ENCODE results near the gene TAL1. TPM values are rescaled to one million over a fixed set of nuclear protein-coding genes. Genes with fewer than 3 reads are reported as not detected.

TAL1 gene
- total RNA-seq, 1 donor from 2014 or later = 13.9 TPM

GRCh38 chr1:47241114-47242113 lies 9.4 kb upstream of the TAL1 start:
- H3K27ac ChIP-seq = no peak overlapping the region
- intact Hi-C loops (cut with DNase I) = no loop called here
- H3K27me3 ChIP-seq = no peaks in the 10 kb centered on the region
- no peaks in the 10 kb centered on the region for H3K4me1 ChIP-seq
- no peak for DNase-seq (ENCODE audit: low spot score in 2 of 2)
- no peaks in the 10 kb centered on the region for H3K9me3 ChIP-seq
- no peak overlapping the region for H3K4me3 ChIP-seq
- no peaks in the 10 kb centered on the region for H3K36me3 ChIP-seq
- TF ChIP-seq CTCF (IDR thresholded peaks at IDR 0.05) = no peak

- H3K4me3 ChIP-seq = no peak overlapping the region
- H3K4me1 ChIP-seq = no peaks in the 10 kb centered on the region
- intact Hi-C loops (cut with DNase I) = no loop called here
- no peaks in the 10 kb centered on the region for H3K9me3 ChIP-seq
- H3K27ac ChIP-seq = no peak overlapping the region
- no peak for TF ChIP-seq CTCF (IDR thresholded peaks at IDR 0.05)
- no peak for DNase-seq (ENCODE audit: low spot score in 2 of 2)
- no peaks in the 10 kb centered on the region for H3K36me3 ChIP-seq
- H3K27me3 ChIP-seq = no peaks in the 10 kb centered on the region
These were observed 7.0 kb upstream of the TAL1 start for GRCh38 chr1:47238935-47239592.

GRCh38 chr1:47235806-47236205 lies 3.8 kb upstream of the TAL1 start:
- Histone ChIP-seq H3K36me3 (no peaks in the 10 kb centered on the region), H3K4me3 (no peak overlapping the region), H3K27ac (no peak overlapping the region), H3K9me3 (no peaks in the 10 kb centered on the region), H3K4me1 (peaks cover 10% of the 10 kb centered on the region in 2 donors), H3K27me3 (peaks cover 10% of the 10 kb centered on the region)
- TF ChIP-seq CTCF (IDR thresholded peaks at IDR 0.05) = no peak
- no peak for DNase-seq (ENCODE audit: low spot score in 2 of 2)
- intact Hi-C loops (cut with DNase I) = no loop called here

- no peak for DNase-seq (ENCODE audit: low spot score in 2 of 2)
- Histone ChIP-seq H3K27ac (no peak overlapping the region), H3K4me3 (no peak overlapping the region)
These were observed 3.2 kb upstream of the TAL1 start for GRCh38 chr1:47235241-47235681.

GRCh38 chr1:47233186-47233585 lies 1.2 kb upstream of the TAL1 start:
- no peak for TF ChIP-seq CTCF (IDR thresholded peaks at IDR 0.05)
- no peaks in the 10 kb centered on the region for H3K9me3 ChIP-seq
- intact Hi-C loops (cut with DNase I) = no loop called here
- H3K27me3 ChIP-seq = peaks cover 30% of the 10 kb centered on the region
- peaks cover 13 to 14% of the 10 kb centered on the region in 2 donors for H3K4me1 ChIP-seq
- no peak overlapping the region for H3K4me3 ChIP-seq
- no peak for DNase-seq (ENCODE audit: low spot score in 2 of 2)
- no peak overlapping the region for H3K27ac ChIP-seq
- H3K36me3 ChIP-seq = no peaks in the 10 kb centered on the region

More at GRCh38 chr1:47235241-47235681, 3.2 kb upstream of the TAL1 start:
- Histone ChIP-seq H3K9me3 (no peaks in the 10 kb centered on the region), H3K36me3 (no peaks in the 10 kb centered on the region), H3K4me1 (peaks cover 13% of the 10 kb centered on the region in 2 donors), H3K27me3 (peaks cover 15% of the 10 kb centered on the region)
- TF ChIP-seq CTCF (IDR thresholded peaks at IDR 0.05) = no peak
- intact Hi-C loops (cut with DNase I) = no loop called here

Measured in ascending aorta (tissue), 2 donors.